IgD-negative memory B cell (primary cell): ENCODE measurements around the gene DNAH8. TPM values are rescaled to one million over a fixed set of nuclear protein-coding genes. Genes with fewer than 3 reads are reported as not detected.

Source experiments
- H3K27ac Mint-ChIP-seq, 3 donors: one replicate each; pipeline ENCODE4 v1.8.0; 2020 to 2022; ENCODE audit warnings: mild to moderate bottlenecking in 3 of 3, mixed read lengths in 3 of 3, moderate library complexity in 1 of 3
- H3K27me3 Mint-ChIP-seq: one replicate; pipeline ENCODE4 v1.8.0; 2021; ENCODE audit warnings: mixed read lengths
- H3K36me3 Mint-ChIP-seq: one replicate; pipeline ENCODE4 v1.8.0; 2020; ENCODE audit warnings: mild to moderate bottlenecking, mixed read lengths
- H3K4me1 Mint-ChIP-seq, 3 donors: one replicate each; pipeline ENCODE4 v1.8.0; 2020 to 2022; ENCODE audit warnings: mixed read lengths in 3 of 3, mild to moderate bottlenecking in 1 of 3
- H3K4me3 Mint-ChIP-seq, 4 donors: one replicate each; pipeline ENCODE4 v1.8.0; 2020 to 2022; ENCODE audit warnings: mild to moderate bottlenecking in 4 of 4, mixed read lengths in 4 of 4, moderate library complexity in 3 of 4
- H3K9me3 Mint-ChIP-seq, 3 donors: one replicate each; pipeline ENCODE4 v1.8.0; 2020 to 2021; ENCODE audit warnings: mixed read lengths in 3 of 3, mild to moderate bottlenecking in 1 of 3
- polyA plus RNA-seq: library from polyadenylated mRNA; unstranded; fragments of 300-500 nt; fragmentation: Illumina TruSeq; gene quantifications from one replicate; pipeline ENCODE4 v1.2.3, GENCODE V29; 2021

DNAH8 gene
- polyA plus RNA-seq, 1 donor from 2014 or later, result 0.94 TPM

DNA sequence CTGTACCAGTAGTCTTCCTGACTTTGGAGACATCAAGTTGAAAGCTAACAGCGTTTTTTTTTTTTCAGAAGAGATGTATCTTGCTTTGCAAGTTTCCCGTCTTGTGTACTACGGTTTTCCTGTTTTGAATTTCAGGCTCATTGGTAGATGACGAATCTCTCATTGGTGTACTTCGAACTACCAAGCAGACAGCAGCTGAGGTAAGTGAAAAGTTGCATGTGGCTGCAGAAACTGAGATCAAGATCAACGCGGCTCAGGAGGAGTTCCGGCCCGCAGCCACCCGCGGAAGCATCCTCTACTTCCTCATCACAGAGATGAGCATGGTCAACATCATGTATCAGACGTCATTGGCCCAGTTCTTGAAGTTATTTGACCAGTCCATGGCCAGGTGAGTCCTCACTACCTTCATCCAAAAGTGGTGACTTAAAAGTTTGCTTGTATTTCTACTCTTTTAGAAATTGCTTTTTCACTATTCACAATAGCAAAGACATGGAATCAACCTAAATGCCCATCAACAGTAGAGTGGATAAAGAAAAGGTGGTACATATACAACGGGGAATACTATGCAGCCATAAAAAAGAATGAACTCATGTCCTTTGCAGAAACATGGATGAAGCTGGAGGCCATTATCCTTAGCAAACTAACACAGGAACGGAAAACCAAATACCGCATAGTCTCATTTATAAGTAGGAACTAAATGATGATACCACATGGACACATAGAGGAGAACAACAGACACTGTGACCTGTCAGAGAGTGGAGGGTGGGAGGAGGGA, 222.9 kb downstream of the DNAH8 start:
- no peak overlapping the region for H3K4me3 Mint-ChIP-seq
- no peak overlapping the region for H3K27ac Mint-ChIP-seq
- H3K4me1 Mint-ChIP-seq, result peaks cover 0 to 2% (median 0%) of the 10 kb centered on the region in 3 donors
- H3K36me3 Mint-ChIP-seq, result peaks cover 4% of the 10 kb centered on the region
- no peaks in the 10 kb centered on the region for H3K27me3 Mint-ChIP-seq
- H3K9me3 Mint-ChIP-seq, result peaks cover 0 to 6% (median 0%) of the 10 kb centered on the region in 3 donors

GRCh38 chr6:38938741-38939140, 223.6 kb downstream of the DNAH8 start:
- no peaks in the 10 kb centered on the region for H3K27me3 Mint-ChIP-seq

DNA sequence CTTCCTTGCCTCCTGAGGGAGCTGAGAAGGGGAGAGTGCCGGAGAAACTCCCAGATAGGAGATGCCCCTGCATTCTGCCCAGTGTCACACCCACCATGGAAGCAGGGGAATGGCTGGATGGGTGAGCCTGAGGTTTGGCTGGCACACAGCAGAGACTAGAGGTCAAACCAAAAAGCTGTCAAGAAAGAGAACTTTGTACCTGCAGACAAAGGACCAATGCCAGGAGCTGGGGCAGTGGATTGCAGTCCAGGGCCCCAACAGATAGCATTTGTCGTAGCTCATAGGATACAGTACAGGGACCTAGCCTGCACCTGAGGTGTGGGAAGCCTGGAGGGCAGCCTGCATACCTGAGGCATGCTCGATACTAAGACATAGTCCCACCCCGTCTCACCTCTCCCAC, 227.3 kb downstream of the DNAH8 start:
- peaks cover 0 to 2% (median 0%) of the 10 kb centered on the region in 3 donors for H3K4me1 Mint-ChIP-seq
- peaks cover 0 to 6% (median 0%) of the 10 kb centered on the region in 3 donors for H3K9me3 Mint-ChIP-seq
- H3K27ac Mint-ChIP-seq, result no peak overlapping the region
- no peaks in the 10 kb centered on the region for H3K27me3 Mint-ChIP-seq
- peaks cover 5% of the 10 kb centered on the region for H3K36me3 Mint-ChIP-seq
- H3K4me3 Mint-ChIP-seq, result no peak overlapping the region

More at GRCh38 chr6:38938741-38939140, 223.6 kb downstream of the DNAH8 start:
- Mint-ChIP-seq H3K4me3 (no peak overlapping the region), H3K36me3 (peaks cover 4% of the 10 kb centered on the region), H3K4me1 (peaks cover 0 to 2% (median 0%) of the 10 kb centered on the region in 3 donors), H3K27ac (no peak overlapping the region), H3K9me3 (peaks cover 0 to 6% (median 0%) of the 10 kb centered on the region in 3 donors)

- Mint-ChIP-seq H3K4me3 (no peak overlapping the region), H3K9me3 (peaks cover 0 to 4% (median 0%) of the 10 kb centered on the region in 3 donors), H3K27me3 (no peaks in the 10 kb centered on the region), H3K27ac (no peak overlapping the region), H3K4me1 (peaks cover 0 to 2% (median 0%) of the 10 kb centered on the region in 3 donors), H3K36me3 (peaks cover 5% of the 10 kb centered on the region)
Measured at GRCh38 chr6:38942965-38943364, 227.9 kb downstream of the DNAH8 start.

- peaks cover 2% of the 10 kb centered on the region for H3K36me3 Mint-ChIP-seq
- H3K4me1 Mint-ChIP-seq, result peaks cover 0 to 2% (median 0%) of the 10 kb centered on the region in 3 donors
- H3K4me3 Mint-ChIP-seq, result no peak overlapping the region
- H3K9me3 Mint-ChIP-seq, result no peaks in the 10 kb centered on the region
- H3K27ac Mint-ChIP-seq, result no peak overlapping the region
- H3K27me3 Mint-ChIP-seq, result no peaks in the 10 kb centered on the region
Measured at GRCh38 chr6:38943964-38944363, 228.9 kb downstream of the DNAH8 start.

DNA sequence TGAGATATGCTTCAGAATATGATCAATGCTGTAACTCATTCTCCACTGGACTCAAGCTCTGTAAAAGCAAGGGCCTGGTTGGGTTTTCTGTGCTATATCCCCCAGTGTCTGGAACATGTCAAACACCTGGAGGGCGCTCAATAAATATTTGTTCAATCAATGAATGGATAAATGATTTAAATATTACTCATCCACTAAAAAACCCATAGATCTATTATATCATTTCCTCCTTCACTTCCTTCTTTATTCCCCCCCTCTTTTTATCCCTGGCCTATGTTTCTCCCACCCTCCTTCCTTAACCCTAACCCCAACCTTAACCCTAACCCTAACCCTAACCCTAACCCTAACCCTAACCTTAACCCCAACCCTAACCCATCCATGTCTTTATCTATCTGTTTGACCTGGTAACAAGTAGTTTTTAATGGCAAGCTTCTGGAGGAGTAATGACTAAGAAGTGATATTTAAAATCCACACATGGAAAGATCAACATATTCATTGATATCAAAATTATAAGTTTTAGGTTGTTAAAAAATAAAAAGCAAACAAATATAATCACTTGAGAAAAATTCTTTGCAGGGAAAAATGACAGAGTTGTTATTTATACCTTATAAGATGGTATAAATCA, 229.7 kb downstream of the DNAH8 start:
- H3K27ac Mint-ChIP-seq, result no peak overlapping the region
- no peaks in the 10 kb centered on the region for H3K27me3 Mint-ChIP-seq
- peaks cover 0 to 2% (median 0%) of the 10 kb centered on the region in 3 donors for H3K4me1 Mint-ChIP-seq

GRCh38 chr6:38955861-38956260, 240.8 kb downstream of the DNAH8 start:
- Mint-ChIP-seq H3K36me3 (peaks cover 6% of the 10 kb centered on the region), H3K4me3 (no peak overlapping the region), H3K9me3 (peaks cover 0 to 2% (median 1%) of the 10 kb centered on the region in 3 donors), H3K27ac (no peak overlapping the region), H3K4me1 (peaks cover 0 to 2% (median 2%) of the 10 kb centered on the region in 3 donors), H3K27me3 (peaks cover 4% of the 10 kb centered on the region)

More for the DNA sequence above, 229.7 kb downstream of the DNAH8 start:
- Mint-ChIP-seq H3K9me3 (no peaks in the 10 kb centered on the region), H3K36me3 (peaks cover 2% of the 10 kb centered on the region), H3K4me3 (no peak overlapping the region)

DNA sequence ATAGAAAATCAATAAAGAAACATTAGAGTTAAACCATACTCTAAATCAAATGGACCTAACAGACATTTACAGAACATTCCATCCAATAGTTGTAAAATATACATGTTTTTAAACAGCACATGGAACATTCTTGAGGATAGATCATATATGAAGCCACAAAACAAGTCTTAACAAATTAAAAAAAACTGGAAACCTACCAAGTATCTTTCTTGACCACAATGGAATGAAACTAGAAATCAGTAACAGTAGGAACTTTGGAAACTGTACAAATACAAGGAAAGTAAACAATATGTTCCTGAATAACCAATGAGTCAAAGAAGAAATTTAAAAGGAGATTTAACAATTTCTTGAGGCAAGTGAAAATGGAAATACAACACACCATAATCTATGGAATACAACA, 242.3 kb downstream of the DNAH8 start:
- Mint-ChIP-seq H3K36me3 (no peaks in the 10 kb centered on the region), H3K9me3 (peaks cover 0 to 2% (median 1%) of the 10 kb centered on the region in 3 donors), H3K27me3 (peaks cover 2% of the 10 kb centered on the region), H3K4me1 (peaks cover 0 to 2% (median 2%) of the 10 kb centered on the region in 3 donors), H3K4me3 (no peak overlapping the region), H3K27ac (no peak overlapping the region)

DNA sequence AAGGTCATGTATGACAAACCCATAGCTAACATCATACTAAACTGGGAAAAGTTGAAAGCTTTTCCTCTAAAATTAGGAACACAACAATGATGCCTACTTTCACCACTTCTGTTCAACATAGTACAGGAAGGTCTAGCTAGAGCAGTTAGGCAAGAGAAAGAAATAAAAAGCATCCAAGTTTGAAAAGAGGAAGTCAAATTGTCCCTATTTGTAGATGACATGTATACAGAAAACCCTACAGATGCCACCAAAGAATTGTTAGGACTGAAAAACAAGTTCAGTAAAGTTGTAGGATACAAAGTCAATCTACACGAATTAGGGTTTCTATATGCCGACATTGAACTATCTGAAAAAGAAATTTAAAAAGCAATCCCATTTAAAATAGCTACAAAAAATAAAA, 244.0 kb downstream of the DNAH8 start:
- Mint-ChIP-seq H3K27ac (no peak overlapping the region), H3K4me1 (peaks cover 0 to 2% (median 0%) of the 10 kb centered on the region in 3 donors), H3K36me3 (no peaks in the 10 kb centered on the region), H3K4me3 (no peak overlapping the region), H3K27me3 (peaks cover 3% of the 10 kb centered on the region), H3K9me3 (peaks cover 0 to 2% (median 1%) of the 10 kb centered on the region in 3 donors)

GRCh38 chr6:38968702-38969149, 253.6 kb downstream of the DNAH8 start:
- H3K36me3 Mint-ChIP-seq, result no peaks in the 10 kb centered on the region
- no peak overlapping the region for H3K27ac Mint-ChIP-seq
- no peaks in the 10 kb centered on the region for H3K27me3 Mint-ChIP-seq
- H3K9me3 Mint-ChIP-seq, result no peaks in the 10 kb centered on the region
- no peaks in the 10 kb centered on the region for H3K4me1 Mint-ChIP-seq
- H3K4me3 Mint-ChIP-seq, result no peak overlapping the region

DNA sequence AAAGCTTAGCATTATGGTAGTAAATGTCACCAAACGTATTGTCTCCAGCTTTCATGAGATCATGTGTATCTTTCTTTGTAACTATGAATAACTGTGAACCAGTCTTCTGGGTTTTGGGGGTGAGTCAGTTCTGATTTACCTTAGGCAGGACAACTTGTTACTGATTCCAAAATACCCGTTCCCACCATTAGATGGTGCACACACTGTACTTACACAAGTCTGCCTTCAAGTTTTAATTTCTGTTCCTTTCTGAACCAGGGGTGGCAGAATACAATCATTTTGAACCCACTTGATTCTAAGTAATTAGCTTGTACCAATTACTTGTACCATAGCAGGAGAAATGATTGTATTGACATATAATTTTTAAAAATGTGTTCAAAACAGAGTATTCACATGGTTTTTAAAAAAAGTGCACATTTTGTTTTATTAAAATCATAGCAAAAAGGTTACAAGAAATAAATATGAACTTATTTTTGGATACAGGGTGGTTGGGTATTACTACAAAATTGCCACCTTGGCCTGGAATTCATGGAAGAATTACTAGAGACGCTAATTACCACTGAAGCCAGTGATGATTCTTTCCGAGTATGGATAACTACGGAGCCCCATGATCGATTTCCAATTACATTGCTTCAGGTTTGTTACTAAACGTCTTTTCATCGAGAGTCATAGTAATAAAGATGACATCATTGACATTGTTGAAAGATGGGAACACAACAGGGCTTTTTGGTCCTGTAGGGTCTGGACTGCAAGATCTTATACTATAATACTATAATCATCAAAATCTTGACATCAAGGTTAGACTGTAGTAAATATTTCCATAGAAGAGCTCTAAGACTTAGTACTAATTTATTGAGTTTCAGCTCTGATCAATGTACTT, 258.3 kb downstream of the DNAH8 start:
- no peak overlapping the region for H3K4me3 Mint-ChIP-seq
- H3K9me3 Mint-ChIP-seq, result no peaks in the 10 kb centered on the region
- no peaks in the 10 kb centered on the region for H3K36me3 Mint-ChIP-seq
- no peaks in the 10 kb centered on the region for H3K27me3 Mint-ChIP-seq
- H3K4me1 Mint-ChIP-seq, result no peaks in the 10 kb centered on the region
- H3K27ac Mint-ChIP-seq, result no peak overlapping the region

DNA sequence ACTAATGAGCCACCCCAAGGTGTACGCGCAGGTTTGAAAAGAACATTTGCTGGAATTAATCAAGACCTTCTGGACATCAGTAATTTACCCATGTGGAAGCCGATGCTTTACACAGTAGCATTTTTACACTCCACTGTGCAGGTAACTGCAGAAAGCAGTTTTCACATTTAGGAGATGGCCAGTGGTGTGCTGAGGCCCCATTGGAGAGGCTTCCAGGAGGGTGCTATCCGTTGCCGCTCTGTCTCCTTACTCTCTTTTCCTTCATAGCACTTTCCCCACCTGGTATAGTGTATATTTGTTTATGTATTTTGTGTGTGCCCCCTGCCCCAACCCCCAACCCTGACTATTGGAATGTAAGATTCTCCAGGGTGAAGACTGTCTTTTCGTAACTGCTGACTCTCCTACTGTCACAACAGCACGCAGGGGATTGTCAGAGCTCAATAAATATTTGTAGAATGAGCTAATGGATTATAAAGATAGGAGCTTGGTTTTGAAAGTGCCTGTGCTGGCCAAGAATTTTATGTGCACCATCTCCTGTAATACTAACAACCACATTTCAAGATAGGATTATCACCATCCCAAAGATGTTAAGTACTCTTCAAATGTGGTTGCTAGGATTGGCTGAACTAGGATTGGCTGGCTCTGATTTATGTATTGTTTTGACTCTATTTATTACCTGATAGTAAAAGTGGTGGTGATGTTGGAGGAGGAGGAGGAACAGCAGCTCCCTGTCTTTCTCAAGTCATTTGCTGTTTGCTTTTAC, 259.5 kb downstream of the DNAH8 start:
- Mint-ChIP-seq H3K27ac (no peak overlapping the region), H3K4me1 (no peaks in the 10 kb centered on the region), H3K27me3 (peaks cover 4% of the 10 kb centered on the region), H3K9me3 (no peaks in the 10 kb centered on the region), H3K36me3 (no peaks in the 10 kb centered on the region), H3K4me3 (no peak overlapping the region)

DNA sequence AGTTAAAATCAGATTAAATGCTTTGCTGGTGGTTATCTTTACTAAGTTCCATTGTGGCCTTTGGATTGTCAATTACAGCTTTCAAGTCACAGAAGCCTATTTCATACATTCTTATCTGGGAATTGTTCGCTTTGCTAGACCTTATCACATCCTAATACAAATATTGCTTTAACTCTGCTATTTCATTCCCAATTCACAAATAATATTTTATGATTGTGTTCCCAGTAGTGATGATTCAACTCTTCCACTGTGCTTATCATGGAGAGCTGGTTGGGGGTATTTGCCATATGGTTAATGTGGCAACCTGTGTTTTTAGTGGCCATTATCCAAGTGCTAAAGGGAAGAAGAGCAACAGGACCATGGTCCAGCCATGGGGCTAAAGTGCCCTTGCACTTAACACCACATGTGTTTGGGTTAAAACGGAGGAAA, 260.5 kb downstream of the DNAH8 start:
- peaks cover 6% of the 10 kb centered on the region for H3K27me3 Mint-ChIP-seq
- H3K9me3 Mint-ChIP-seq, result no peaks in the 10 kb centered on the region

DNA sequence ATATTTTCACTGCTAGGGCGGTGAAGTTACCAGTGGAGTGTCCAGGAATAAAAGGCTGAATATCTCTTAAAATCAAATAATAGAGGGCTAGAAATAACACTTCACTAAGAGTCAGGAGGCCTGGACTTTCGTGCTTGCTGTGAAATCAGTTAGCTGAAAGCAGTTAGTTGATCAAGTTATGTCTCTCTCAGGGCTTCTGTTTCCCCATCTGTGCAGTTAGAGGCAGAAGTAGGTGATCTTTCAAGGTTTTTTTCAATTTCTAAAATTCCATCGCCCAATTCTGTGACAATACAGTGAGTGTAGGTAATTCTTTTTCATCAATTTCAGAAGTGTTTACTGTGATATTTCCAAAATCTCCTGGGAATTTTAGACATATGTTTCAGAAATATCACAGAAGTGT, 260.9 kb downstream of the DNAH8 start:
- Mint-ChIP-seq H3K27ac (no peak overlapping the region), H3K27me3 (peaks cover 6% of the 10 kb centered on the region), H3K9me3 (no peaks in the 10 kb centered on the region), H3K4me3 (no peak overlapping the region), H3K4me1 (no peaks in the 10 kb centered on the region), H3K36me3 (no peaks in the 10 kb centered on the region)

More for the DNA sequence above, 260.5 kb downstream of the DNAH8 start:
- Mint-ChIP-seq H3K4me3 (no peak overlapping the region), H3K36me3 (no peaks in the 10 kb centered on the region), H3K4me1 (no peaks in the 10 kb centered on the region), H3K27ac (no peak overlapping the region)
